HG03025 (cell line): ENCODE data around the gene USP35.

Experiments
- ATAC-seq: cut with Tn5 transposase; IDR thresholded peaks from one replicate; pipeline ENCODE4 v1.9.1; 2021; ENCODE audit warnings: mild to moderate bottlenecking, moderate library complexity; ENCODE audit not compliant: unreplicated experiment, low FRiP score

USP35 gene

DNA sequence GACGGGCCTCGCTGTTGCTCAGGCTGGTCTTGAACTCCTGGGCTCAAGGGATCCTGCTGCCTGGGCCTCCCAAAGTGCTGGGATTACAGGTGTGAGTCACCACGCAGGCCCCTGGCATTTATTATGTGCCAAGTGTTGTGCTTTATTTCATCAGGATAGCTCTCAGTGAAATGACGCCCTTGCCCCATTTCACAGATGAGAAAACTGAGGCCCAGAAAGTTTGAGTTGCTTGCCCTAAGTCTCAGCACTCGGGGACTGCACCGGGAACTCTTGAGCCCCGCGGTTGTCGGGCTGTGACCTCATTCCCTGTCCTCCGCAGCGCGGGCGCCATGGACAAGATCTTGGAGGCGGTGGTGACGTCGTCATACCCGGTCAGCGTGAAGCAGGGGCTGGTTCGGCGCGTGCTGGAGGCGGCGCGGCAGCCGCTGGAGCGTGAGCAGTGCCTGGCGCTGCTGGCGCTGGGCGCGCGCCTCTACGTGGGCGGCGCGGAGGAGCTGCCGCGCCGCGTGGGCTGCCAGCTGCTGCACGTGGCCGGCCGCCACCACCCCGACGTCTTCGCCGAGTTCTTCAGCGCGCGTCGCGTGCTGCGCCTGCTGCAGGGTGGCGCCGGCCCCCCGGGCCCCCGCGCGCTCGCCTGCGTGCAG is 7.3 kb downstream of the USP35 start:
- no peak for ATAC-seq

DNA sequence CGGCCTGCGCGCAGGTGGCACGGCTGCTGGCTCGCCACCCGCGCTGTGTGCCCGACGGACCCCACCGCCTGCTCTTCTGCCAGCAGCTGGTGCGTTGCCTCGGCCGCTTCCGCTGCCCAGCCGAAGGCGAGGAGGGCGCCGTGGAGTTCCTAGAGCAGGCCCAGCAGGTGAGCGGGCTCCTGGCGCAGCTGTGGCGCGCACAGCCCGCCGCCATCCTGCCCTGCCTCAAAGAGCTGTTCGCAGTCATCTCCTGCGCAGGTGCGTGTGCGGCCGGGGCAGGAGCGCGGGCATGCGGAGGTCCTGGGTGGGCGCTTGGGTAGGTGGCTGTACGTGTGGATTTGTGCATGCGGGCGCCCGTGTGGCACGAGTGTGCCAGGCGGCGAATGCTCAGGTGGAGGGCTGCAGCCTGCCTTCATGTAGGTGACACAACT is 8.0 kb downstream of the USP35 start:
- no peak for ATAC-seq

DNA sequence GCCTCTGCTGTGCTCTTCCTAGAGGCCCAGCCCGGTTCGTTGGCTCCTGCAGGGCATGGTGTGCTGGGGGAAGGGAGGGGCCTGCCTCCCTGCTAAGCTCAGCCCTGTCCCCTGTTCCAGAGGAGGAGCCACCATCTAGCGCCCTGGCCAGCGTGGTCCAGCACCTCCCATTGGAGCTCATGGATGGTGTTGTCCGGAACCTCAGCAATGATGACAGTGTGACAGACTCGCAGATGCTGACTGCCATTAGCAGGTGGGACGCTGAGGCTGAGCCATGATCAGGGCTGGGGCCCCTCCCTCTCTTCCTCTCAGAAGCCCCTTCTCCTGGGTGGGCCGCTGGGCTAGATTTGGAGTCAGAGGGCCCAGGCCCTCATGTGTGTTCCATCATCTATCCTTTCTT is 9.1 kb downstream of the USP35 start:
- no peak for ATAC-seq

DNA sequence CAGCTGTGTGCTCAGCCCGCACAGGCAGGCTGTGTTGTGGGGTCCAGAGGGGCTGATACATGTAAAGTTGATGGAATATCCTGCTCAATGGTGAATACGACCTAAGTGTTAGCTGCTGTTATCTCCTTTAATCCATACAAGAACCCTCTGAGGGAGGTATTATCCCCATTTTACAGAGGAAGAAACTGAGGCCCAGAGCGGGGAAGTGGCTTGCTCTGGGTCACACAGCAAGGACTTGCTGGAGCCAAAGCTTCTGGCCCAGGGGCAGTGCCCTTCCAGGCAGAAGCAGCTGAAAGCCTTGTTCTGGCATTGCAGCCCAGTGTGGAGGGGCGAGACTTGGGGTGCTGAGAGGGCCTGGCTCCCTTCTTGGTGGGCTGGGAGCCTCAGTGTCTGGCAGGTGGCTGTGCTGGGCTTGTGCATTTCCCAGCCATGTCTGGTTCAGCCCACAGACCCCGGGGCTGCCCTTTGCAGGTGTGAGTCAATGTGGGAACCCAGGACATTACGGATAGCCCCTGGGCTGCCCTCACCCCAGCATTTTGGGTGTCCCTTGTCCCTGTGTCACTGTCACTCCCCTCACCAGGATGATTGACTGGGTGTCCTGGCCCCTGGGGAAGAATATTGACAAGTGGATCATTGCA is 10.4 kb downstream of the USP35 start:
- no peak for ATAC-seq

DNA sequence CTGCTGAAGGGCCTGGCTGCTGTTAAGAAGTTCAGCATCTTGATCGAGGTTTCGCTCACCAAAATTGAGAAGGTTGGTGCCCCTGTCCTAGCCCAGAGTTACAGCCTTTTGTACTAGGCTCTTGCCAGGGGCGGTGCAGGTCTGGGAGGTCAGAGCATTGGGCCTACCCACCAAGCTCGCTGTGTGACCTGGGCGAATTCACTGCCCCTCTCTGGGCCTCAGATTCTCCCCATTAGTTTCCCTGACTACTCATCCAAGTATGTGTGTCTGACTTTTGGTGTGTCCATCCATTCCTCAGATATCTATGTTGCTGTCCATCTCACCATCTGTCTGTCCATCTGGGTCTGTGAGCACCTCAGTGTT is 10.9 kb downstream of the USP35 start:
- ATAC-seq = no peak

DNA sequence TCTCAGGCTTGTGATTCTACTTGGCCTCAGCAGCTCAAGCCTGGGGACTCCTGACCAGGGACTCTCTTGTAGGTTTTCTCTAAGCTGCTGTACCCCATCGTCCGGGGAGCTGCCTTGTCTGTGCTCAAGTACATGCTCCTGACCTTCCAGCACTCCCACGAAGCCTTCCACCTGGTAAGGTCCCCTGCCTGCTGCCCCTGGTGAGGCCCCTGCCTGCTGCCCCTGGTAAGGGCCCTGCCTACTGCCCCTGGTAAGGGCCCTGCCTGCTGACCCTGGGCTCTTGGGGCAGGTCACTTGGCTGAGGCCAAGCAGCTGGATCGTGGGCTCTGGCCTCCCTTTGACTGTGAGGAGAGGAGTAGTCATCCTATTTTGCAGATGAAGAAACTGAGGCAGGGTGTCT is 11.3 kb downstream of the USP35 start:
- no peak for ATAC-seq

DNA sequence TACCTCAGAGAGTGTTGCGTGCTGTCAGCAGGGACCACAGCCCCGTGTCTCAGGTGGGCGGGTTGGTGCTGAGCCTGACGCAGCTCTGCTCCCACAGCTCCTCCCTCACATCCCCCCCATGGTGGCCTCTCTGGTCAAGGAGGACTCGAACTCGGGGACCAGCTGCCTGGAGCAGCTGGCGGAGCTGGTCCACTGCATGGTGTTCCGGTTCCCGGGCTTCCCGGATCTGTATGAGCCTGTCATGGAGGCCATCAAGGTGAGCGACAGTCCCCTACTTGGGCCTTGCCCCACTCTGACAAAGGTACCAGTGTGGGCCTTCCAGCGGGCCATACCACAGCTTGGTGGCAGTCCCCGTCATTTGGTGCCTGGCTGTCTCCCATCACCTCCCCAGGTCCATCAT is 11.8 kb downstream of the USP35 start:
- no peak for ATAC-seq

DNA sequence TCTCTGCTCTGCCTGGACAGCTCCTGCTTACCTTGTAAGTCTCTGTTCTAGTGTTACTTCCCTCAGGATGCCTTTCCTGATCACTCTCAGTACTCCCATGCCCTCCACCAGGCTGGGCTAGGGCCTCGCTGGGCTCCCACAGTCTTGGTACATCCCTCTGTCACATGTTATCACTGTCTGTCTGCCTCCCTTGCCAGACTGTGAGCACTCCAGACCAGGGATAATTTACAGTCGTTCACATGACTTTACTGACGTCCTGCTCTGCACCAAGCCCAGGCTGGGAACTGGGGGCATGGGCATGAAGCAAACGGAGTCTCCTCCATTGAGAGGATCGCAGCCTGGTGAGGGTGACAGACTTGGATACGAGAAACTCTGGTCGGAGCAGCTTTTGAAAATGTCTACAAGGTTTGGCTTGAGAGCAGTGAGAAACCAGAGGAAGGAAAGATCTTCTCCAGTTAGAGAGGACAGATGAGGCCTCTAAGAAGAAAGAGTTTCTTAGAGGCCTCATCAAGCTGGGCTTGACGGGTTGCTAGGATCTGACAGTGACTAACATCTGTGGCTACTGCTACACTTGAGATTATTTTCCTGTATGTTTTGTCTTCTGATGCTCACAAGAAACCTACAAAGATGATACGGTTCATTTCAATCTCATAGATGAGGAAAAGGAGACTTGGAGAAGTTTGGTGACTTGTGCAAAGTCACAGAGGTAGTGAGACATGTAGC is 12.5 kb downstream of the USP35 start:
- ATAC-seq = no peak

DNA sequence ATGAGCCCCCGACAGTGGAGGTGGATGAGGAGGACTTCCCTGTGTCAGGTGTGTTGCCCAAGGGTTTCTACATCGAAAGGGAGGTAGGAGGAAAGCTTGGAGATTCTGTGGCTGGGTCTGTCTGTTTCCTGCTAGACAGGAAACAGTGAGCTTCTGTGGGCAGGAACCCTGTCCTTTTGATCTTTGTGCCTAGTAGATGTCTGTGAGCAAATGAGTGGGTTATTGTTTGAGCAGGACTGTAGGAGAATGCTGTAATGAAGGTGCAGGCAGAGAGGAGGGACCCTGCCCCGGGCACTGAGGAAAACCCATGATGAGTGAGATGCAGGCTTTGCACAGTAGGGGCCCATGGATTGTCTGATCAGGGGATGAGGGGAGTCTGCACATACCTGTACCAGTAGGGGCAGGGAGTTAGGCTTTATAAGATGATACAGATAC is 14.0 kb downstream of the USP35 start:
- ATAC-seq = no peak

DNA sequence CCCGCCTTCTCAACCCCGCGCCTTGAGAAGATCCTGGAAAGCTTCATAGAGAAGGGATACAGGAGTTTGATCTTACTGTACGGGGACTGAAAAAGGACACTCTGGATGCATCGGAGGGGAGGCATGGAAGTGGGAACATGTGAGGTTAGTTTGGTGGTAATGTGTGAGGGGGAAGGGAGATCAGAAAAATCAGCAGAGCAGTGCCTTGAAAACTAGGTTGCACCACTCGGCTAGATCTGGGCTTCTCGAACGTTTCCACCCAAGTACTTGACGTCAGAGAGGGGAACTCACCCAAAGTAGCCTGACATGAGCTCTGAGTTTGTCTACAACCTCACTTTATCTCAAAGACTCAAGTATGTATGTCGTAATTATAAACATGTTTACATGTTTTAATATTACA is 14.5 kb downstream of the USP35 start:
- no peak for ATAC-seq

DNA sequence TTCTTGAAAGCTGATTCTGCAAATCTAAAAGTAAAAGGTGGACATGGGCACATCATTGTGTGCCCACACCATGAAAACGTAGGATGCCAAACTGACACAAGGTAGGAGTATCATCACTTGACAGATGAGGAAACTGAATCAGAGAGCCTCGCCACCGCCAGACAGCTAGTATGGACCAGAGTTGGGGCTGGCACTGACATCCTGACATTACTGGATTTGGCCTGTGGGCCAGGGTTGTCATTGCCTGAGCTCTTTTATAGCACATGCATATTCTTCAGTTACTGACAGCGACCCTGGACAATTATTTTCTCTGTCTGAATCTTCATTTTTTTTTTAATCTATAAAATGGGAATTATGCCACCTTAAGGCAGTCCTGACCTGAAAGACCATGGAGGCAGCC is 16.5 kb downstream of the USP35 start:
- ATAC-seq = no peak

DNA sequence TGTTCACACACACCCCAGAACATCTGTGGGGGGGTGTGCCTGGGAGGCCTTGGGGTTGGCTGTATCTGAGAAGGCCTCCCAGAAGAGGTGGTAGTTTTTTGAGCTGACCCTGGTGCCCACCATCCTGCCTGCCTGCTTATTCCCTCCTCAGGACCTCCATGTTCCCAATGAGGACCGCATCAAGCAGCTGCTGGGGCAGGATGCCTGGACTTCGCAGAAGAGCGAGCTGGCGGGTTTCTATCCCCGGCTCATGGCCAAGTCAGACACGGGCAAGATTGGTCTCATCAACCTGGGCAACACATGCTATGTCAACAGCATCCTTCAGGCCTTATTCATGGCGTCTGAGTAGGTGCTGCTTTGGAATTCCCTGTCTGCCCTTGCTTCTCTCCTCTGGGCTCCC is 17.0 kb downstream of the USP35 start:
- no peak for ATAC-seq

DNA sequence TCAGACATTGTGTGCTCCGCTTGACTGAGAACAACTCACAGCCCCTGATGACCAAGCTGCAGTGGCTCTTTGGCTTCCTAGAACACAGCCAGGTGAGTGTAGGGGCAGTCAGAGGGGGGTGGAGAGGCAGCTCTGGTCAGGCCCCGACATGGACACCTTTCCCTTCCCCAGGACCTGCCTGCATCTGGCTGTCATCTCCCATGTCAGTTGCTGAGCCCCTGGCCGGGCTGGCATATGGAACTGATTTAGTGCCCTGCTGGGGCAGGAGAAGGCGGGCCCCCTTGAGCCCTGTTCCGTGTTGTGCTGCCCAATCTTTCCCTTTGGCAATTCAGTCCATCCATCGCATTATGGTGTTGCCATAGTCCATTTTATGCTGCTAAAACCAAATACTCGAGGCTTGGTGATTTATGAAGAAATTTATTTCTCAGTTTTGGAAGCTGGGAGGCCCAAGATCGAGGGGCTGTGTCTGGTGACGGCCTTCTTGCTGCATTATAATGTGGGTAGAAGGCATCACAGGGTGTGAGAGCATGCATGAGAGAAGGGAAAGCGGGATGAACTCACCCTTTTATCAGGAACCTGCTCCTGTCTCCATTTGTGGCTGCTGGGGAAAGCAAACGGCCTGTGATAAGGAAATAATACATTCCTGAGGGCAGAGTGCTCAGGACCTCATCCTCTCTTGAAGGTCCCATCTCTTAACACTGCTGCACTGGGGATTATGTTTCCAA is 19.0 kb downstream of the USP35 start:
- ATAC-seq = no peak

DNA sequence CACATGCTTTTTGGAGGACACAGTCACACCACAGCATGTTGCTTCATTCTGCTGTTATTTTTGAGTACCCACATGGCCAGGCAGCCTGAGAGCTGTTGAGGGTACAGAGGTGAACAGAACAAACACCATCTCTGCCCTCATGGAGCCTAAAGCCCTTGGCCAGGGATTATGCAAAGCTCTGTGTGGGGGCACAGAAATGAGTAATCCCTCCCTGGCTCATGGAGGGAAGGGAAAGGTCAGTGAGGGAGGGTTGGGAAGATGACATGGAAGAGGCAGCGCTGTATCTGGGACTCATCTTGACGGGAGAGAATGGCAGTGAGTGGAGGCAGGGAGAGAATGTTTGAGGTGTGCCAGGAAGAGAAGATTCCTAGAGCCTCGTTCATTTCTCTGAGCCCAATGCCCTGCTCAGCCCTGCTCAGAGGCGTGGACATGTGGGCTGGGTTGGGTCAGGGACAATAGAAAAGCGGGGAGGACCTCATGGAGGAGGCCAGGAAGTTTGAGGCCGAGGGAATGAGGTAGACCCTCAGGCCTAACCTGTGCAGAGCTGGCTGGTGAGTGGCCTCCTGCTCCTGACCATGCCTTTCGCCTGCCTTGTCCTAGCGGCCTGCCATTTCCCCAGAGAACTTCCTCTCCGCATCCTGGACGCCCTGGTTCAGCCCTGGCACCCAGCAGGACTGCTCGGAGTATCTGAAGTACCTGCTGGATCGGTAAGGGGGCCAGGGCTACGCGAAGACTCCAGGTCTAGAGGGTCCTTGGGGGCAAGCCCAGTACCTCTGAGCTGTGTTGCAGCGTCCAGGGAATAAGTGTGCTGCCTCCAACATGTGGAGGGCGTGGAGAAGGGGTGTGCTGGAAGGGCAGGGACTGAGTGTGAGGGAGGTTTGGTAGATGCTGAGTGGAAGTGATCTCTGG is 19.8 kb downstream of the USP35 start:
- no peak for ATAC-seq

DNA sequence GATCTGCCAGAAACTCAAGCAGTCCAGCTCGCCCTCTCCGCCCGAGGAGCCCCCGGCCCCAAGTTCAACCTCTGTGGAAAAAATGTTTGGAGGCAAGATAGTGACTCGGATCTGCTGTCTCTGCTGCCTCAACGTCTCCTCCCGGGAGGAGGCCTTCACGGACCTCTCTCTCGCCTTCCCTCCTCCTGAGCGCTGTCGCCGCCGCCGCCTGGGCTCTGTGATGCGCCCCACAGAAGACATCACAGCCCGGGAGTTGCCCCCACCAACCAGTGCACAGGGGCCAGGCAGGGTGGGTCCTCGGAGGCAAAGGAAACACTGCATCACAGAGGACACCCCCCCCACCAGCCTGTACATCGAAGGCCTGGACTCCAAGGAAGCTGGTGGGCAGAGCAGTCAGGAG is 20.8 kb downstream of the USP35 start:
- no peak for ATAC-seq

DNA sequence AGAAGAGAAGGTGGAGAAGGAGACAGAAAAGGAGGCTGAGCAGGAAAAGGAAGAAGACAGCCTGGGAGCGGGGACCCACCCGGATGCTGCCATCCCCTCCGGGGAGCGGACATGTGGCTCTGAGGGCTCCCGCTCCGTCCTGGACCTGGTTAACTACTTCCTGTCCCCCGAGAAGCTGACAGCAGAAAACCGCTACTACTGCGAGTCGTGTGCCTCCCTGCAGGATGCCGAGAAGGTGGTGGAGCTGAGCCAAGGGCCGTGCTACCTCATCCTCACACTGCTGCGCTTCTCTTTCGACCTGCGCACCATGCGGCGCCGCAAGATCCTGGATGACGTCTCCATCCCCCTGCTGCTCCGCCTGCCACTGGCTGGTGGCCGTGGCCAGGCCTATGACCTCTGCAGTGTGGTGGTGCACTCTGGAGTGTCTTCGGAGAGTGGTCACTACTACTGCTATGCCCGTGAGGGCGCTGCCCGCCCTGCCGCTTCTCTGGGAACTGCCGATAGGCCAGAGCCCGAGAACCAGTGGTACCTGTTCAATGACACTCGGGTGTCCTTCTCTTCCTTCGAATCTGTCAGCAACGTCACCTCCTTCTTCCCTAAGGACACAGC is 21.4 kb downstream of the USP35 start:
- no peak for ATAC-seq

DNA sequence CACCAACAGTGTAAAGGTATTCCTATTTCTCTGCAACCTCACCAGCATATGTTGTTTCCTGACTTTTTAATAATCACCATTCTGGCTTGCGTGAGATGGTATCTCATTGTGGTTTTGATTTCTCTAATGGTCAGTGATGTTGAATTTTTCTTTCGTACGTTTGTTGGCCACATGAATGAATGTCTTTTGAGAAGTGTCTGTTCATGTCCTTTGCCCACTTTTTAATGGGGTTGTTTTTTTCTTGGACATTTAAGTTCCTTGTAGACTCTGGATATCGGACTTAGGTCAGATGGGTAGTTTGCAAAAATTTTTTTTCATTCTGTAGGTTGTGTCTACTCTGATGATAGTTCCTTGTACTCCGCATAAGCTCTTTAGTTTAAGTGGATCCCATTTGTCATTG is 22.8 kb downstream of the USP35 start:
- no peak for ATAC-seq

DNA sequence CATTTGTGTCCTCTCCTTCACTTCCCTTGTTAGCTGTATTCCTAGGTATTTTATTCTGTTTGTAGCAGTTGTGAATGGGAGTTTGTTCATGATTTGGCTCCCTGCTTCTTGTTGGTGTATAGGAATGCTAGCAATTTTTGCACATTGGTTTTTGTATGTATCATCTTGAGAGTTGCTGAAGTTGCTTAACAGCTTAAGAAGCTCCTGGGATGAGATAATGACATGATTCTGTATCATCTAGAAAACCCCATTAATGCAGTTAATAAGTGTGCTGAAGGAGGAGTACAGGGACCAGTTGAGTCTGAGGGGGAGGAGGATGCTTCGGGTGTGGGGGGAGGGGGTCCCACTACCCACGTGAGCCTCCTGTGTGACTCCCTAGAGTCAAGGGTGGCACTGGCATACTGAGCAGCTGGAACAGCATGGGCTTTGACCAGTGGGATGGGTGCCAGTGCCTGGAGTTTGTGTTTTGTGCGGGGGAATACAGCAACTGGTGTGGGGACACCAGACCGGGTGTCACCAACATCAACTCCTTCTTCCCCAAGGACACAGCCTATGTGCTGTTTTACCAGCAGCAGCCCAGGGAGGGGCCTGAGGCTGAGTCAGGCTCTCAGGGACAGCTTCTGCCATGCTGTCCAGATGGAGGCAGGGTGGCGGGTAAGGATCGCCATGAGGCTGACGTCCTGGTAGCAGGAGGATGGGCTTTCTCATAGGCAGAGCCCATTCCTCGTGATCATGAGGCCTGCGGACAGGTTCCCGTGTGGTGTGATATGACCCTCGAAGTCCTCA is 24.1 kb downstream of the USP35 start:
- ATAC-seq = no peak
